MV-4-11 (cell line): ENCODE data around the gene HEBP1.
A peak's percentile ranks its signal among the peaks of the same experiment; 100 is the strongest.

ENCODE experiments used
- DNase-seq: peaks from one replicate; lab custom pipeline; 2025; lab: John Stamatoyannopoulos, UW

Gene HEBP1

GRCh38 chr12:13023811-13024530 is 23.9 kb upstream of the HEBP1 start:
- no peak for DNase-seq

GRCh38 chr12:13022851-13023271 is 22.8 kb upstream of the HEBP1 start:
- DNase-seq, result no peak

GRCh38 chr12:13011098-13011497 is 11.0 kb upstream of the HEBP1 start:
- no peak for DNase-seq

- DNase-seq, result no peak
Observed at GRCh38 chr12:13008741-13009380, 8.8 kb upstream of the HEBP1 start.

GRCh38 chr12:13007496-13008233 is 7.6 kb upstream of the HEBP1 start:
- DNase-seq, result no peak

- no peak for DNase-seq
Observed at GRCh38 chr12:13005649-13006048, 5.6 kb upstream of the HEBP1 start.

GRCh38 chr12:13004986-13005385 is 4.9 kb upstream of the HEBP1 start:
- DNase-seq, result no peak

GRCh38 chr12:13004361-13004760 is 4.3 kb upstream of the HEBP1 start:
- DNase-seq, result peak; percentile 8

- no peak for DNase-seq
Observed at GRCh38 chr12:13002301-13003097, 2.4 kb upstream of the HEBP1 start.

GRCh38 chr12:13001775-13002040 is 1.6 kb upstream of the HEBP1 start:
- no peak for DNase-seq

GRCh38 chr12:13000925-13001774 is 1.1 kb upstream of the HEBP1 start:
- DNase-seq, result peak; percentile 32

GRCh38 chr12:13000616-13000924 is 505 bp upstream of the HEBP1 start:
- DNase-seq, result no peak

- no peak for DNase-seq
Observed at GRCh38 chr12:12999271-12999958, 650 bp downstream of the HEBP1 start.

- no peak for DNase-seq
Observed at GRCh38 chr12:12998248-12998647, 1.8 kb downstream of the HEBP1 start.

GRCh38 chr12:12997734-12998133 is 2.3 kb downstream of the HEBP1 start:
- no peak for DNase-seq

GRCh38 chr12:12997156-12997555 is 2.9 kb downstream of the HEBP1 start:
- DNase-seq, result no peak

- DNase-seq, result no peak
Observed at GRCh38 chr12:12996209-12996608, 3.9 kb downstream of the HEBP1 start.

GRCh38 chr12:12995088-12995487 is 5.0 kb downstream of the HEBP1 start:
- DNase-seq, result no peak

- no peak for DNase-seq
Observed at GRCh38 chr12:12993367-12993766, 6.7 kb downstream of the HEBP1 start.

- DNase-seq, result peak; percentile 74
Observed at GRCh38 chr12:12992418-12993130, 7.5 kb downstream of the HEBP1 start.
